Measurements from ENCODE around the gene THBS4.

Gene THBS4

GRCh38 chr5:80119372-80119771 lies 84.2 kb downstream of the THBS4 start:
- H3K9ac ChIP-seq (ENCODE audit: low read length), result no peak overlapping the region
- no peaks in the 10 kb centered on the region for H3F3A ChIP-seq (ENCODE audit: insufficient read depth, low read length)
- H3K9me2 ChIP-seq (replicated peaks; ENCODE audit: insufficient read depth, low read length), result no peaks in the 10 kb centered on the region
- no peaks in the 10 kb centered on the region for H3K36me3 ChIP-seq (replicated peaks; ENCODE audit: insufficient read depth, low read length)
- H4K20me1 ChIP-seq (ENCODE audit: insufficient read depth, low read length), result no peaks in the 10 kb centered on the region
- H3K27me3 ChIP-seq (replicated peaks; ENCODE audit: insufficient read depth, low read length), result no peaks in the 10 kb centered on the region
- DNase-seq, result no peak
- no peaks in the 10 kb centered on the region for H3K9me3 ChIP-seq (replicated peaks; ENCODE audit: insufficient read depth, low read length)
- TF ChIP-seq EZH2 (optimal IDR thresholded peaks at IDR 0.05; ENCODE audit: low read depth, low read length) (no peak), EZH2phosphoT487 (IDR thresholded peaks at IDR 0.05; ENCODE audit: low read length) (no peak)
- TF ChIP-seq, protein P1, sequence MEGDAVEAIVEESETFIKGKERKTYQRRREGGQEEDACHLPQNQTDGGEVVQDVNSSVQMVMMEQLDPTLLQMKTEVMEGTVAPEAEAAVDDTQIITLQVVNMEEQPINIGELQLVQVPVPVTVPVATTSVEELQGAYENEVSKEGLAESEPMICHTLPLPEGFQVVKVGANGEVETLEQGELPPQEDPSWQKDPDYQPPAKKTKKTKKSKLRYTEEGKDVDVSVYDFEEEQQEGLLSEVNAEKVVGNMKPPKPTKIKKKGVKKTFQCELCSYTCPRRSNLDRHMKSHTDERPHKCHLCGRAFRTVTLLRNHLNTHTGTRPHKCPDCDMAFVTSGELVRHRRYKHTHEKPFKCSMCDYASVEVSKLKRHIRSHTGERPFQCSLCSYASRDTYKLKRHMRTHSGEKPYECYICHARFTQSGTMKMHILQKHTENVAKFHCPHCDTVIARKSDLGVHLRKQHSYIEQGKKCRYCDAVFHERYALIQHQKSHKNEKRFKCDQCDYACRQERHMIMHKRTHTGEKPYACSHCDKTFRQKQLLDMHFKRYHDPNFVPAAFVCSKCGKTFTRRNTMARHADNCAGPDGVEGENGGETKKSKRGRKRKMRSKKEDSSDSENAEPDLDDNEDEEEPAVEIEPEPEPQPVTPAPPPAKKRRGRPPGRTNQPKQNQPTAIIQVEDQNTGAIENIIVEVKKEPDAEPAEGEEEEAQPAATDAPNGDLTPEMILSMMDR (IDR thresholded peaks at IDR 0.05; ENCODE audit: low read length), result no peak
- H3K79me2 ChIP-seq (ENCODE audit: low read length), result no peaks in the 10 kb centered on the region
- no peak overlapping the region for H3K4me2 ChIP-seq (ENCODE audit: low read depth, low read length)
- H3K4me1 ChIP-seq (ENCODE audit: low read length), result no peaks in the 10 kb centered on the region
- H2AFZ ChIP-seq (ENCODE audit: low read length), result no peak overlapping the region
- no peak overlapping the region for H3K4me3 ChIP-seq (ENCODE audit: low read length)
- no peak overlapping the region for H3K27ac ChIP-seq (ENCODE audit: low read length)

- no peaks in the 10 kb centered on the region for H3F3A ChIP-seq (ENCODE audit: insufficient read depth, low read length)
- H3K4me1 ChIP-seq (ENCODE audit: low read length), result peaks cover 6% of the 10 kb centered on the region; the same call in 1 of the 2 replicates
- no peaks in the 10 kb centered on the region for H3K36me3 ChIP-seq (replicated peaks; ENCODE audit: insufficient read depth, low read length)
- no peaks in the 10 kb centered on the region for H3K9me2 ChIP-seq (replicated peaks; ENCODE audit: insufficient read depth, low read length)
- H3K9ac ChIP-seq (ENCODE audit: low read length), result no peak overlapping the region
- H2AFZ ChIP-seq (ENCODE audit: low read length), result no peak overlapping the region
- H3K79me2 ChIP-seq (ENCODE audit: low read length), result no peaks in the 10 kb centered on the region
- H3K9me3 ChIP-seq (replicated peaks; ENCODE audit: insufficient read depth, low read length), result no peaks in the 10 kb centered on the region
- H4K20me1 ChIP-seq (ENCODE audit: insufficient read depth, low read length), result no peaks in the 10 kb centered on the region
- H3K27ac ChIP-seq (ENCODE audit: low read length), result no peak overlapping the region
- DNase-seq, result no peak
- H3K4me3 ChIP-seq (ENCODE audit: low read length), result no peak overlapping the region
- H3K4me2 ChIP-seq (ENCODE audit: low read depth, low read length), result no peak overlapping the region
- no peak for TF ChIP-seq EZH2 (optimal IDR thresholded peaks at IDR 0.05; ENCODE audit: low read depth, low read length)
- TF ChIP-seq, protein P1 (IDR thresholded peaks at IDR 0.05; ENCODE audit: low read length), result no peak
- TF ChIP-seq EZH2phosphoT487 (IDR thresholded peaks at IDR 0.05; ENCODE audit: low read length), result no peak
- H3K27me3 ChIP-seq (replicated peaks; ENCODE audit: insufficient read depth, low read length), result no peaks in the 10 kb centered on the region
These were observed 87.4 kb downstream of the THBS4 start for GRCh38 chr5:80122579-80122978.

DNA sequence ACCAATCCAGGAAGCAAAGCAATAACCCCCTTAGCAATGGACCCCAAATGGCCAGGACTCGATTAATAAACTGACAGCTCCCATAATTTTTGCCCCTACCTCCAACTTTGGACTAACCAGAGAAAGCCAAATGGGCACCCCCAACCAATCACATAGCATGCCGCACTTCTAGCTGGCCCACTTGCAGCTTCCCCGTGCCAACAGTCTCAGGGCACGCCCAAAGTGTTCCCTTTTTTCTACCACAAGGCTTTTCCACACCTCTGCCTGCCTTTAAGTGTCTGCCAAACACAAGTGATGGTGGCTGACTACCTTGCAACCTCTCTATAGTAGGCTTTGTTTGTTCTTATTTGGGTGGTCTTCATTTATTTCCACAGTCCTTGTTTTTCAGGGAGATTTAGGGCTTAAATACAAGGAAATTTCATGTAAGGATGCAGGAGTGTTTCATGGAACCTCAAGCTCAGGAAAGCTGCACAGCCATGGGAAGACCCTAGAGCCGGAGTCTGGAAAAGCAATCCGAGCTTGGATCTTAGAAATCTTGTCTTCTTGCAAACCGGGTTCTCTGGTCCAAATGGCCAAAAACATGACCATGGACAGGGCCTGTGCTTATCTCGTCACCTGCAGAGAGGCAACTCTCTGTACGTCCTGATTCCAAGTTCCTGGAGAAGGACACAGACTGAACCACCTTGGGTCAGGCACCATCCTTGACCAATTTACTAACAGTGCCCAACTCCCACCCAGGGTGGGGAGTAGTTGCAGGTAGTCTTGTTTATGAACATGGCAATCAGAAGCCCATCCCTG lies 89.2 kb downstream of the THBS4 start:
- Histone ChIP-seq H2AFZ (ENCODE audit: low read length) (no peak overlapping the region), H3K36me3 (replicated peaks; ENCODE audit: insufficient read depth, low read length) (no peaks in the 10 kb centered on the region), H3F3A (ENCODE audit: insufficient read depth, low read length) (no peaks in the 10 kb centered on the region), H3K79me2 (ENCODE audit: low read length) (no peaks in the 10 kb centered on the region), H3K4me1 (ENCODE audit: low read length) (peaks cover 6% of the 10 kb centered on the region; the same call in 1 of the 2 replicates), H4K20me1 (ENCODE audit: insufficient read depth, low read length) (no peaks in the 10 kb centered on the region), H3K9ac (ENCODE audit: low read length) (no peak overlapping the region), H3K4me2 (ENCODE audit: low read depth, low read length) (no peak overlapping the region), H3K27me3 (replicated peaks; ENCODE audit: insufficient read depth, low read length) (no peaks in the 10 kb centered on the region), H3K27ac (ENCODE audit: low read length) (no peak overlapping the region), H3K9me3 (replicated peaks; ENCODE audit: insufficient read depth, low read length) (no peaks in the 10 kb centered on the region), H3K4me3 (ENCODE audit: low read length) (no peak overlapping the region), H3K9me2 (replicated peaks; ENCODE audit: insufficient read depth, low read length) (no peaks in the 10 kb centered on the region)
- no peak for DNase-seq
- TF ChIP-seq EZH2phosphoT487 (IDR thresholded peaks at IDR 0.05; ENCODE audit: low read length) (no peak), EZH2 (optimal IDR thresholded peaks at IDR 0.05; ENCODE audit: low read depth, low read length) (no peak)
- TF ChIP-seq, protein P1 (IDR thresholded peaks at IDR 0.05; ENCODE audit: low read length), result no peak
